SIG-M5 treated with dmso at 0.1 percent for 504 hours (cell line): ENCODE data around the gene CD46.
"Not testable (repeated sequence)": the region's sequence is repeated elsewhere in the genome, so short reads cannot be mapped to it uniquely, and the experiment has no call there.

Experiments
- DNase-seq: peaks from one replicate; lab custom pipeline; 2025; ENCODE audit not compliant: unreplicated experiment; lab: John Stamatoyannopoulos, UW

The CD46 gene

DNA sequence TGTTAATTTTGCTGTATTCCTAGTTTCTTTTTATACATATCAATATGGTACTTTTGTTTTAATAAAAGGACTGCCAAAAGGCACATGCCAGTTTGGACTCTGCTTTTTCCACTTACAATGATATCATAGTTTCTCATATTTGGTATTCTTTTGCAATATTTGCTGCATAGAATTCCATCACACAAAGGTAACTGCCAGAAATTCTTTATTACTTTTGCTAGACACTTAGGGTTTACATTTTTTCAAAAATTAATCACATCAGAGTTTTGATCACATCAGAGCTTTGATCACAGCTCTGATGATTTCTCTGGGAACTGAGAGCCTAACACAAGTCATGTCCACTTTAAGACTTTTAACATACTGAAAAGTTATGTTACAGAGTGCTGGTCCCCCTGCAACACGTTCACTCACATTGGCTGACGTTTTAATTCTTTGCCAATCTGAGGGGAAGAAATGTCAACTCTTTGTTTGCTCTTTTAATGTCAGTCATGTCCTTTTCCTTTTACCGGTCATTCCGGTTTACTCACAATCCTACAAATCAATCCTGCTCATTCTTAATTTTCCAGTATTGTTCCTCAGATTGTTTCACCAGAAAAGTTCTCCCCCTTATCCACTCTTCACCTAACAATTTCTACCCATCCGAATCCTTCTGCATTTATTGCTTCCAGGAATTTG, 1.1 kb upstream of the CD46 start:
- no peak for DNase-seq

GRCh38 chr1:207751463-207751789, 428 bp upstream of the CD46 start:
- not testable (repeated sequence) for DNase-seq

GRCh38 chr1:207752456-207752998, 673 bp downstream of the CD46 start:
- DNase-seq: peak; percentile 43

GRCh38 chr1:207753611-207754010, 1.8 kb downstream of the CD46 start:
- DNase-seq: no peak

- DNase-seq: no peak
Observed at GRCh38 chr1:207754011-207754410, 2.2 kb downstream of the CD46 start.

DNA sequence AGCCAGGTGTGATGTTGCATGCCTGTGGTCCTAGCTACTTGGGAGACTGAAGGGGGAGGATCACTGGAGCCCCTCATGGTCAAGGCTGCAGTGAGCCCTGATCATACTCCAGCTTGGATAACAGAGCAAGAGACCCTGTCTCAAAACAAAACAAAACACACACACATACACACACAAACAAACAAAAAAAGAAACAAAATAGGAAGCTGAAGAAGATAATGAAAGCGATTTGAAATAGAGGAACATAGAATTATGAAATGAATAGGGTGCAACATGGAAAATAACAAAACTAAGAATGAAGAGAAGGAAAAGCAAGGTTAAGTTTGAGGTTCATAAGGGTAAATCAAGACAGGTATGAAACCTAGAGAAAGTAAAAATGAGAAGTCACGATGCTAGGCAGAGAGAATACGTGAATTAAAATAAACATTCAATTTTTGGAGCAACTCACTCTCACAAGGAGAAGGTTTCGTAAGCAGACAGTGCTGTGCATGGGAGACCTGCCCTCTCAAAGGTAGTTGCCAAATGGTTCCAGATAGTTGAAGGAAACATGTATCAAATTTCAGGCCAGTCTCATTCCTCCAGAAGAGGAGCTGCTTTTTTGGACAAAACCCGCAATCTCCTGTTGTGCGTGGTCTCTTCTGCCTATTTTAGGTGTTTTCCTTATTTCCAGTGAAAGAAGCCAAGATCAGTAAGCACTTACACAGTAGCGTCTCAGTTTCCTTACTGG, 3.3 kb downstream of the CD46 start:
- DNase-seq: peak; percentile 77

GRCh38 chr1:207755846-207756693, 4.2 kb downstream of the CD46 start:
- DNase-seq: no peak

GRCh38 chr1:207762622-207763021, 10.8 kb downstream of the CD46 start:
- no peak for DNase-seq

DNA sequence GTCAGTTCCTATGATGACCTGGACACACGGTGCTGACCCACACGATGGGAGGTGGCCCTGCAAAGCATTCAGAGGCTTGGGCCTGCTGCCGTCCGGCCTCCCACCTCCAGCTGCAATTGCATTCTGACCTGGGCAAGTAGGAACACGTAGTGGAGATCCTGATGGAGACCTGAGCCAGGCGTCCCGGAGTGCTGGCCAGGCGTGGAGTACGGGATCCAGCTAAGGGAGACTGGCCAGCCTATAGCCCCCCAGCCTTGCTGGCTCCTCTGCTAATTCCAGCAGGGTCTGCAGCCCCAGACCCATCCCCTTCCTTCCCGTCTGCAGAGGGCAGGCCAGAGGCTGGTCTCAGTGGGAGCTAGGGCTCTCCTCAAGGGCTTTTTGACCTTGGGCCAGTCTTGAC, 11.2 kb downstream of the CD46 start:
- DNase-seq: no peak

GRCh38 chr1:207763972-207764371, 12.1 kb downstream of the CD46 start:
- no peak for DNase-seq

- no peak for DNase-seq
Observed at GRCh38 chr1:207766569-207766968, 14.7 kb downstream of the CD46 start.

GRCh38 chr1:207770514-207770913, 18.7 kb downstream of the CD46 start:
- DNase-seq: not testable (repeated sequence)

- DNase-seq: not testable (repeated sequence)
Observed at GRCh38 chr1:207776045-207776444, 24.2 kb downstream of the CD46 start.

DNA sequence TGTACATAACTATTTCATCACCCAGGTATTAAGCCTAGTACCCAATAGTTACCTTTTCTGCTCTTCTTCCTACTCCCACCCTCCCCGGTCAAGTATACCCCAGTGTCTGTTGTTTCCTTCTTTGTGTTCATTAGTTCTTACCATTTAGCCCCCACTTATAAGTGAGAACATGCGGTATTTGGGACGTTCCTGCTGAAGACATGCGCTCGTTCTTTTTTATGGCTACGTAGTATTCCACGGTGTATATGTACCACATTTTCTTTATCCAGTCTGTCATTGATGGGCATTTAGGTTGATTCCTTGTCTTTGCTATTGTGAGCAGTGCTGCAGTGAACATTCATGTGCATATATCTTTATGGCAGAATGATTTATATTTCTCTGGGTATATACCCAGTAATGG, 25.6 kb downstream of the CD46 start:
- DNase-seq: not testable (repeated sequence)

DNA sequence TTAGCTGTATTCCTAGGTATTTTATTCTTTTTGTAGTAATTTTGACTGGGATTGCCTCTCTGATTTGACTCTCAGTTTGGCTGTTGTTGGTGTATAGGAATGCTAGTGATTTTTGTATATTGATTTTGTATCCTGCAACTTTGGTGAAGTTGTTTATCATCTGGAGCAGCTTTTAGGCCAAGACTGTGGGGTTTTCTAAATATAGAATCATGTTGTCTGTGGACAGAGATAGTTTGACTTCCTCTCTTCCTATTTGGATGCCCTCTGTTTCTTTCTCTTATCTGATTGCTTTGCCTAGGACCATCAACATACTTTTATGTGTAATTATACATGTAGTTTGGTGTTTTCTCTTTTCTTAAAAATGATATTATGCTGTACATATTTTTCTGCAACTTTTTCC, 27.2 kb downstream of the CD46 start:
- no peak for DNase-seq

DNA sequence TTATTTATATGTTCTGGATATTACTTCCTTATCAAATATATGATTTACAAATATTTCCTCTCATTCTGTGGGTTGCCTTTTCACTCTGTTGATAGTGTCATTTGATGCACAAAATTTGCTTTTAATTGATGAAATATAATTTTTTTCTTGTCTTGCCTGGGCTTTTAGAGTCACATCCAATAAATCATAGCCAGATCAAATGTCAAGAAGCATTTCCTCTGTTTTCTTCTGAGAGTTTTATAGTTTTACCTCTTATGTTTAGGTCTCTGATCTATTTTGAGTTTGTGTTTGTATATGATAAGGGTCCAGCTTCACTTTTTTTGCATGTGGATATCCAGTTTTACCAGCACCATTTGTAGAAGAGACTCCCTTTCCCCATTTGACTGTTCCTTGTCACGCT, 29.5 kb downstream of the CD46 start:
- no peak for DNase-seq

DNA sequence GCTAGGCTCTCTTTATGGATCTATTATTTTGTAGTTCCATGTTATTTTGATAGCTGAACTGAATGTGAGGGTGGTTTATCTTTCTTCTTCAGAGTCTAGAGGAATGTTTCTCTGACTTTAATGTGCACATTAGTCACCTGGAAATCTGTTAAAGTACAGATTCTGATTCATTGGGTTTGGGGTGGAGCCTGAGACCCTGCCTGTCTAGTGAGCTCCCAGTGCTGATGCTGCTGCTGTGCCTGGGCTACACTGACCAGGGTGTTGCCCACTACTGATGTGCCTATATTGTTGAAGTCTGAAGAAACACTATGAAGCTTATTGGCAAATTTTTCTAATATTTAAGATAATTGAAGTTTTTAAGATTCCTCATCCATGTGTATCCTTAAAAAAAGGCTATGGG, 35.9 kb downstream of the CD46 start:
- DNase-seq: no peak

GRCh38 chr1:207789386-207789785, 37.5 kb downstream of the CD46 start:
- DNase-seq: no peak

GRCh38 chr1:207789792-207790787, 38.2 kb downstream of the CD46 start:
- DNase-seq: no peak

GRCh38 chr1:207791290-207791689, 39.4 kb downstream of the CD46 start:
- no peak for DNase-seq
